ENCODE data around the gene GIPC3. TPM values are rescaled to one million over a fixed set of nuclear protein-coding genes. Genes with fewer than 3 reads are reported as not detected.

GIPC3 gene
- total and polyA plus RNA-seq, 9 donors, result 0.11 to 3.3 (median 0.35) TPM

- H3K9me3 ChIP-seq, result no peaks in the 10 kb centered on the region
- no peaks in the 10 kb centered on the region for H3K36me3 ChIP-seq
- no peak overlapping the region for H3K4me3 ChIP-seq
- no peaks in the 10 kb centered on the region for H3K27me3 ChIP-seq
- 89 to 100% (median 89%) methylated on average over 1 of the region's 1 CpG for WGBS, 3 donors
- TF ChIP-seq EP300 (IDR thresholded peaks at IDR 0.05) (no peak), POLR2A (IDR thresholded peaks at IDR 0.05) (no peak), CTCF (IDR thresholded peaks at IDR 0.05) (no peak)
- H3K27ac ChIP-seq, result no peak overlapping the region
- intact Hi-C loops (cut with DNase I), result loop anchor here in 1 of 4 donors (10.0 kb wide), 1 partner anchor 75 kb away; no protein-coding TSS in a partner anchor
- no peak for DNase-seq
- H3K4me1 ChIP-seq (ENCODE audit: insufficient read depth), result peaks cover 8% of the 10 kb centered on the region
Measured at GRCh38 chr19:3539756-3540118, 45.5 kb upstream of the GIPC3 start.

GRCh38 chr19:3543150-3544057 is 41.9 kb upstream of the GIPC3 start:
- peak in 1 of 5 donors; percentile 35 for DNase-seq

GRCh38 chr19:3544058-3544376 is 41.3 kb upstream of the GIPC3 start:
- WGBS, 3 donors, result 75 to 80% (median 80%) methylated on average over 9 of the region's 9 CpGs

More at GRCh38 chr19:3543150-3544057, 41.9 kb upstream of the GIPC3 start:
- Histone ChIP-seq H3K4me3 (no peak overlapping the region), H3K27ac (no peak overlapping the region), H3K9me3 (no peaks in the 10 kb centered on the region), H3K27me3 (no peaks in the 10 kb centered on the region), H3K4me1 (ENCODE audit: insufficient read depth) (no peaks in the 10 kb centered on the region), H3K36me3 (no peaks in the 10 kb centered on the region)
- WGBS, 3 donors, result 77 to 82% (median 82%) methylated on average over 36 to 47 of the region's 47 CpGs
- intact Hi-C loops (cut with DNase I), result loop anchor here in 1 of 4 donors (10.0 kb wide), 1 partner anchor 71 kb away; no protein-coding TSS in a partner anchor
- TF ChIP-seq EP300 (IDR thresholded peaks at IDR 0.05), result no peak

GRCh38 chr19:3544742-3545668 is 40.3 kb upstream of the GIPC3 start:
- no peaks in the 10 kb centered on the region for H3K9me3 ChIP-seq
- 59 to 64% (median 60%) methylated on average over 28 to 30 of the region's 30 CpGs for WGBS, 3 donors
- no peak overlapping the region for H3K27ac ChIP-seq
- no peak overlapping the region for H3K4me3 ChIP-seq
- peak; percentile 66 to 81 (median 74) for TF ChIP-seq CTCF (IDR thresholded peaks at IDR 0.05)
- TF ChIP-seq EP300 (IDR thresholded peaks at IDR 0.05), result no peak
- DNase-seq, result peak; percentile 49 to 82 (median 69)
- no peaks in the 10 kb centered on the region for H3K27me3 ChIP-seq
- H3K36me3 ChIP-seq, result no peaks in the 10 kb centered on the region
- intact Hi-C loops (cut with DNase I), result loop anchor here in 2 of 4 donors (5.0 to 10.0 kb wide), 2 partner anchors 70 to 72 kb away; no protein-coding TSS in a partner anchor
- no peaks in the 10 kb centered on the region for H3K4me1 ChIP-seq (ENCODE audit: insufficient read depth)

More at GRCh38 chr19:3544058-3544376, 41.3 kb upstream of the GIPC3 start:
- no peak overlapping the region for H3K4me3 ChIP-seq
- H3K9me3 ChIP-seq, result no peaks in the 10 kb centered on the region
- DNase-seq, result no peak
- no peaks in the 10 kb centered on the region for H3K27me3 ChIP-seq
- H3K27ac ChIP-seq, result no peak overlapping the region
- no peak for TF ChIP-seq POLR2A (IDR thresholded peaks at IDR 0.05)
- TF ChIP-seq CTCF (IDR thresholded peaks at IDR 0.05), result no peak
- TF ChIP-seq EP300 (IDR thresholded peaks at IDR 0.05), result no peak
- no peaks in the 10 kb centered on the region for H3K36me3 ChIP-seq
- intact Hi-C loops (cut with DNase I), result loop anchor here in 1 of 4 donors (10.0 kb wide), 1 partner anchor 71 kb away; no protein-coding TSS in a partner anchor
- no peaks in the 10 kb centered on the region for H3K4me1 ChIP-seq (ENCODE audit: insufficient read depth)

Measured in ovary (tissue), 9 donors.